ENCODE measurements around the gene ADCY7. TPM values are rescaled to one million over a fixed set of nuclear protein-coding genes. Genes with fewer than 3 reads are reported as not detected.

Gene ADCY7
- total RNA-seq, 1 donor from 2014 or later, result 30.3 TPM

GRCh38 chr16:50272687-50273381 lies 6.5 kb downstream of the ADCY7 start:
- TF ChIP-seq EZH2 (IDR thresholded peaks at IDR 0.05; ENCODE audit: insufficient read depth, low read length) (no peak), CTCF (IDR thresholded peaks at IDR 0.05; ENCODE audit: insufficient read depth, low read depth, low read length) (no peak)
- H3K4me2 ChIP-seq (ENCODE audit: low read length), result no peak overlapping the region
- H3K4me3 ChIP-seq (ENCODE audit: insufficient read depth, low read depth, low read length), result no peak overlapping the region
- H3K27ac ChIP-seq (ENCODE audit: low read depth, low read length), result no peak overlapping the region
- peaks cover 21% of the 10 kb centered on the region for H3K79me2 ChIP-seq (ENCODE audit: insufficient read depth, low read length)
- Mint-ChIP-seq H3K4me1 (ENCODE audit: low read depth, unreplicated experiment) (no peaks in the 10 kb centered on the region), H3K4me3 (ENCODE audit: unreplicated experiment) (no peak overlapping the region), H3K9me3 (ENCODE audit: unreplicated experiment) (no peaks in the 10 kb centered on the region), H3K27ac (ENCODE audit: unreplicated experiment) (no peak overlapping the region), H3K27me3 (ENCODE audit: low read depth, unreplicated experiment) (no peaks in the 10 kb centered on the region), H3K36me3 (ENCODE audit: low read depth, unreplicated experiment) (no peaks in the 10 kb centered on the region)
- FAIRE-seq (no peak), DNase-seq (ENCODE audit: low read depth) (no peak)
- H2AFZ ChIP-seq (ENCODE audit: low read depth, low read length), result no peak overlapping the region
- H3K27me3 ChIP-seq (ENCODE audit: insufficient read depth, low read length), result no peaks in the 10 kb centered on the region
- no peaks in the 10 kb centered on the region for H3K4me1 ChIP-seq (ENCODE audit: insufficient read depth, low read length)
- H3K36me3 ChIP-seq (ENCODE audit: insufficient read depth, low read length), result no peaks in the 10 kb centered on the region
- no peaks in the 10 kb centered on the region for H3K9me3 ChIP-seq (ENCODE audit: insufficient read depth, low read depth, low read length)
- no peak overlapping the region for H3K9ac ChIP-seq (ENCODE audit: low read length)
- H4K20me1 ChIP-seq (ENCODE audit: insufficient read depth, low read length), result peaks cover 44% of the 10 kb centered on the region

- no peaks in the 10 kb centered on the region for H3K27me3 ChIP-seq (ENCODE audit: insufficient read depth, low read length)
- no peak overlapping the region for H3K4me3 ChIP-seq (ENCODE audit: insufficient read depth, low read depth, low read length)
- TF ChIP-seq EZH2 (IDR thresholded peaks at IDR 0.05; ENCODE audit: insufficient read depth, low read length) (no peak), CTCF (IDR thresholded peaks at IDR 0.05; ENCODE audit: insufficient read depth, low read depth, low read length) (no peak)
- H3K9ac ChIP-seq (ENCODE audit: low read length), result no peak overlapping the region
- no peaks in the 10 kb centered on the region for H3K36me3 Mint-ChIP-seq (ENCODE audit: low read depth, unreplicated experiment)
- H3K27ac ChIP-seq (ENCODE audit: low read depth, low read length), result no peak overlapping the region
- H3K4me2 ChIP-seq (ENCODE audit: low read length), result no peak overlapping the region
- H3K27ac Mint-ChIP-seq (ENCODE audit: unreplicated experiment), result no peak overlapping the region
- peaks cover 17% of the 10 kb centered on the region for H3K79me2 ChIP-seq (ENCODE audit: insufficient read depth, low read length)
- H2AFZ ChIP-seq (ENCODE audit: low read depth, low read length), result no peak overlapping the region
- no peak for FAIRE-seq
- H3K27me3 Mint-ChIP-seq (ENCODE audit: low read depth, unreplicated experiment), result no peaks in the 10 kb centered on the region
- H3K4me1 ChIP-seq (ENCODE audit: insufficient read depth, low read length), result no peaks in the 10 kb centered on the region
- no peaks in the 10 kb centered on the region for H3K36me3 ChIP-seq (ENCODE audit: insufficient read depth, low read length)
- H3K4me1 Mint-ChIP-seq (ENCODE audit: low read depth, unreplicated experiment), result no peaks in the 10 kb centered on the region
- peaks cover 46% of the 10 kb centered on the region for H4K20me1 ChIP-seq (ENCODE audit: insufficient read depth, low read length)
- H3K4me3 Mint-ChIP-seq (ENCODE audit: unreplicated experiment), result no peak overlapping the region
- no peaks in the 10 kb centered on the region for H3K9me3 ChIP-seq (ENCODE audit: insufficient read depth, low read depth, low read length)
- DNase-seq (ENCODE audit: low read depth), result no peak
- peaks cover 3% of the 10 kb centered on the region for H3K9me3 Mint-ChIP-seq (ENCODE audit: unreplicated experiment)
Measured at GRCh38 chr16:50273382-50273690, 7.0 kb downstream of the ADCY7 start.

DNA sequence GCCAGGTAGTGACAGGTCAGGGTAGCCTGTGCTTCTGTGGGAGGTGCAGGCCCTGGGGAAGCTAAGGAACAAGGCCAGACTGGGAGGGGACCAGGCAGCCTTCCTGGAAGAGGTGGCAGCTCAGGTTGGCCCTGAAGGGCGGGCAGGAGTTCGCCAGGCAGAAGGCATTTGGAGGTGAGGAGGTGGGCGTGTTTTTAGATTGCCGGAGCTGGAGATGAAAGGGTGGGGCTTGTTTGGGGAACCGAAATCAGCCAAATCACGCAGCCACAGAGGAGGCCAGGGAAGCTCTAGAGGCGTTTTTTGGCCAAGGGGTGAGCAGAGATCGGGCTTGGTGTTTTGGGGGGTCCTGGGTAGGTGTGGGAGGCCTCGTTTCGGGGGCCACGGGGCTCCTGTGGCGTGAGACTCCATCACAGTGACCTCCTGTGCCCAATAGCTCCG lies 7.6 kb downstream of the ADCY7 start:
- Histone ChIP-seq H3K9ac (ENCODE audit: low read length) (no peak overlapping the region), H3K36me3 (ENCODE audit: insufficient read depth, low read length) (no peaks in the 10 kb centered on the region), H3K4me3 (ENCODE audit: insufficient read depth, low read depth, low read length) (no peak overlapping the region), H3K79me2 (ENCODE audit: insufficient read depth, low read length) (peaks cover 14% of the 10 kb centered on the region), H3K4me1 (ENCODE audit: insufficient read depth, low read length) (no peaks in the 10 kb centered on the region), H4K20me1 (ENCODE audit: insufficient read depth, low read length) (peaks cover 52% of the 10 kb centered on the region), H3K27ac (ENCODE audit: low read depth, low read length) (no peak overlapping the region), H3K27me3 (ENCODE audit: insufficient read depth, low read length) (no peaks in the 10 kb centered on the region), H3K4me2 (ENCODE audit: low read length) (no peak overlapping the region), H2AFZ (ENCODE audit: low read depth, low read length) (no peak overlapping the region), H3K9me3 (ENCODE audit: insufficient read depth, low read depth, low read length) (no peaks in the 10 kb centered on the region)
- H3K9me3 Mint-ChIP-seq (ENCODE audit: unreplicated experiment), result peaks cover 5% of the 10 kb centered on the region
- DNase-seq (ENCODE audit: low read depth), result no peak
- no peak for TF ChIP-seq CTCF (IDR thresholded peaks at IDR 0.05; ENCODE audit: insufficient read depth, low read depth, low read length)
- TF ChIP-seq EZH2 (IDR thresholded peaks at IDR 0.05; ENCODE audit: insufficient read depth, low read length), result no peak
- H3K36me3 Mint-ChIP-seq (ENCODE audit: low read depth, unreplicated experiment), result no peaks in the 10 kb centered on the region
- no peaks in the 10 kb centered on the region for H3K27me3 Mint-ChIP-seq (ENCODE audit: low read depth, unreplicated experiment)
- no peak overlapping the region for H3K27ac Mint-ChIP-seq (ENCODE audit: unreplicated experiment)
- no peaks in the 10 kb centered on the region for H3K4me1 Mint-ChIP-seq (ENCODE audit: low read depth, unreplicated experiment)
- no peak overlapping the region for H3K4me3 Mint-ChIP-seq (ENCODE audit: unreplicated experiment)
- no peak for FAIRE-seq
